ENCODE measurements around the gene CLN3. TPM values are rescaled to one million over a fixed set of nuclear protein-coding genes. Genes with fewer than 3 reads are reported as not detected.
"Not testable (repeated sequence)": the region's sequence is repeated elsewhere in the genome, so short reads cannot be mapped to it uniquely, and the experiment has no call there.

Gene CLN3
- 7.3 and 10.2 TPM in 2 replicates for total RNA-seq (2014; rRNA removed; shearing (Covaris generic))

GRCh38 chr16:28491970-28492474, at the start of gene CLN3:
Gene CLN3 (minus strand): TSS chr16:28492074. CDS start chr16:28491759, 315 bp downstream.
- Histone ChIP-seq H3K4me1 (no peaks in the 10 kb centered on the region), H3K36me3 (no peaks in the 10 kb centered on the region)

GRCh38 chr16:28540346-28540745, 48.5 kb upstream of the CLN3 start:
- Histone ChIP-seq H3K4me3 (no peak overlapping the region), H3K9me3 (replicated peaks) (no peaks in the 10 kb centered on the region), H3K27ac (no peak overlapping the region), H3K27me3 (no peaks in the 10 kb centered on the region; the same call in 1 of the 2 replicates), H3K4me1 (no peaks in the 10 kb centered on the region), H3K36me3 (no peaks in the 10 kb centered on the region)
- no peak for DNase-seq

More at GRCh38 chr16:28491970-28492474, at the start of gene CLN3:
- Histone ChIP-seq H3K27ac (peak within 1 kb of the TSS; percentile 95), H3K27me3 (peaks cover 2% of the 10 kb centered on the region; the same call in 1 of the 2 replicates), H3K9me3 (replicated peaks) (no peaks in the 10 kb centered on the region), H3K4me3 (peak within 1 kb of the TSS; percentile 97)
- DNase-seq = peak; percentile 92 to 93

- Histone ChIP-seq H3K27ac (no peak within 1 kb of the TSS), H3K4me3 (no peak within 1 kb of the TSS), H3K27me3 (no peaks in the 10 kb centered on the region), H3K9me3 (replicated peaks) (no peaks in the 10 kb centered on the region), H3K36me3 (no peaks in the 10 kb centered on the region), H3K4me1 (no peaks in the 10 kb centered on the region)
- DNase-seq = peak in 1 of 2 experiments; percentile 14
Observed at GRCh38 chr16:28538733-28539596, 47.1 kb upstream of the CLN3 start, which contains the start of gene NUPR1. Gene NUPR1 (minus strand): TSS chr16:28538974. CDS start chr16:28538907, 67 bp downstream.

GRCh38 chr16:28537964-28538732, 46.3 kb upstream of the CLN3 start:
- no peaks in the 10 kb centered on the region for H3K36me3 ChIP-seq
- H3K27me3 ChIP-seq = no peaks in the 10 kb centered on the region
- no peaks in the 10 kb centered on the region for H3K4me1 ChIP-seq
- no peak overlapping the region for H3K4me3 ChIP-seq
- no peak for DNase-seq
- no peaks in the 10 kb centered on the region for H3K9me3 ChIP-seq (replicated peaks)
- no peak overlapping the region for H3K27ac ChIP-seq

GRCh38 chr16:28537076-28537475, 45.2 kb upstream of the CLN3 start:
- DNase-seq = no peak
- Histone ChIP-seq H3K9me3 (replicated peaks) (no peaks in the 10 kb centered on the region), H3K27me3 (no peaks in the 10 kb centered on the region), H3K27ac (no peak overlapping the region), H3K36me3 (no peaks in the 10 kb centered on the region), H3K4me3 (no peak overlapping the region), H3K4me1 (no peaks in the 10 kb centered on the region)

GRCh38 chr16:28534542-28535373, 42.9 kb upstream of the CLN3 start:
- no peaks in the 10 kb centered on the region for H3K9me3 ChIP-seq (replicated peaks)
- H3K27ac ChIP-seq = no peak overlapping the region
- no peaks in the 10 kb centered on the region for H3K4me1 ChIP-seq
- no peaks in the 10 kb centered on the region for H3K36me3 ChIP-seq
- no peak for DNase-seq
- no peak overlapping the region for H3K4me3 ChIP-seq
- no peaks in the 10 kb centered on the region for H3K27me3 ChIP-seq

- no peak for DNase-seq
- no peaks in the 10 kb centered on the region for H3K36me3 ChIP-seq
- no peaks in the 10 kb centered on the region for H3K4me1 ChIP-seq
Observed at GRCh38 chr16:28532940-28533647, 41.2 kb upstream of the CLN3 start.

GRCh38 chr16:28531777-28532744, 40.2 kb upstream of the CLN3 start:
- no peak overlapping the region for H3K27ac ChIP-seq
- H3K4me1 ChIP-seq = no peaks in the 10 kb centered on the region
- no peak for DNase-seq
- H3K9me3 ChIP-seq (replicated peaks) = no peaks in the 10 kb centered on the region
- no peaks in the 10 kb centered on the region for H3K36me3 ChIP-seq
- H3K27me3 ChIP-seq = no peaks in the 10 kb centered on the region
- H3K4me3 ChIP-seq = no peak overlapping the region

More at GRCh38 chr16:28532940-28533647, 41.2 kb upstream of the CLN3 start:
- no peaks in the 10 kb centered on the region for H3K27me3 ChIP-seq
- no peak overlapping the region for H3K27ac ChIP-seq
- no peak overlapping the region for H3K4me3 ChIP-seq
- no peaks in the 10 kb centered on the region for H3K9me3 ChIP-seq (replicated peaks)

GRCh38 chr16:28529124-28529523, 37.2 kb upstream of the CLN3 start:
- no peaks in the 10 kb centered on the region for H3K27me3 ChIP-seq
- no peaks in the 10 kb centered on the region for H3K4me1 ChIP-seq
- no peak for DNase-seq

GRCh38 chr16:28528463-28528867, 36.6 kb upstream of the CLN3 start:
- no peaks in the 10 kb centered on the region for H3K27me3 ChIP-seq
- H3K27ac ChIP-seq = no peak overlapping the region
- H3K36me3 ChIP-seq = no peaks in the 10 kb centered on the region
- H3K4me3 ChIP-seq = no peak overlapping the region
- no peaks in the 10 kb centered on the region for H3K4me1 ChIP-seq
- no peaks in the 10 kb centered on the region for H3K9me3 ChIP-seq (replicated peaks)
- DNase-seq = no peak

More at GRCh38 chr16:28529124-28529523, 37.2 kb upstream of the CLN3 start:
- no peak overlapping the region for H3K27ac ChIP-seq
- no peak overlapping the region for H3K4me3 ChIP-seq
- H3K9me3 ChIP-seq (replicated peaks) = no peaks in the 10 kb centered on the region
- H3K36me3 ChIP-seq = no peaks in the 10 kb centered on the region

- Histone ChIP-seq H3K4me3 (no peak overlapping the region), H3K27me3 (no peaks in the 10 kb centered on the region), H3K9me3 (replicated peaks) (no peaks in the 10 kb centered on the region), H3K27ac (no peak overlapping the region), H3K4me1 (no peaks in the 10 kb centered on the region), H3K36me3 (no peaks in the 10 kb centered on the region)
- no peak for DNase-seq
Observed at GRCh38 chr16:28527985-28528384, 36.1 kb upstream of the CLN3 start.

- H3K4me3 ChIP-seq; H3K27ac ChIP-seq; H3K36me3 ChIP-seq; H3K9me3 ChIP-seq (replicated peaks); H3K27me3 ChIP-seq; H3K4me1 ChIP-seq; DNase-seq: not testable (repeated sequence)
Observed at GRCh38 chr16:28527100-28527785, 35.4 kb upstream of the CLN3 start.
